Endothelial cell of umbilical vein (primary cell): ENCODE data around the gene USH1C. TPM values are rescaled to one million over a fixed set of nuclear protein-coding genes. Genes with fewer than 3 reads are reported as not detected.

Source experiments
- BruUV-seq: library from RNA; stranded (reverse); fragments of 400-500 nt; replicated peaks from 2 replicates; lab custom pipeline; 2021; lab: Mats Ljungman, UMichigan
- CTCF ChIA-PET: fragments of 300-600, 350-600 bp; sonication (Branson Sonifier 250); formaldehyde crosslinking; loops from one replicate; lab custom pipeline; 2021; ENCODE audit warnings: antibody characterized with exemption, inconsistent platforms; lab: Charles Lee
- POLR2A ChIA-PET: fragments of 300-600, 350-600 bp; sonication (Branson Sonifier 250); formaldehyde crosslinking; loops from one replicate; lab custom pipeline; 2021; ENCODE audit warnings: antibody characterized with exemption, inconsistent platforms; lab: Charles Lee
- DNase-seq: peaks from one replicate; pipeline ENCODE4 v3.0.0-alpha.2; 2011; ENCODE audit warnings: low read depth, low spot score
- FAIRE-seq: peaks from 2 replicates; lab custom pipeline; 2011; peaks lifted over from hg19 to GRCh38; lab: Jason Lieb, UNC
- H2AFZ ChIP-seq: 2 replicates; pipeline ENCODE4 v1.6.0; 2012; ENCODE audit warnings: low read depth, low read length, control low read depth, inconsistent platforms
- H3K27ac ChIP-seq: 2 replicates; pipeline ENCODE4 v1.5.1; 2011; ENCODE audit warnings: low read depth, mild to moderate bottlenecking, control low read depth, low read length, moderate library complexity; ENCODE audit not compliant: insufficient read depth
- H3K27me3 ChIP-seq, 2 experiments: 2 replicates each; pipeline versions ENCODE4 v1.6.0 to v1.6.1; 2011; ENCODE audit warnings: low read length in 2 of 2, mixed read lengths in 1 of 2; ENCODE audit not compliant: control insufficient read depth in 2 of 2, insufficient read depth in 2 of 2
- H3K36me3 ChIP-seq, 2 experiments: 2 replicates in 1 of 2; 3 replicates in 1 of 2; pipeline ENCODE4 v1.5.1; 2011; ENCODE audit warnings: low read length in 2 of 2, mild to moderate bottlenecking in 1 of 2, moderate library complexity in 1 of 2; ENCODE audit not compliant: control insufficient read depth in 2 of 2, insufficient read depth in 2 of 2; ENCODE audit errors: extremely low read depth in 1 of 2
- H3K4me1 ChIP-seq: 3 replicates; pipeline ENCODE4 v1.5.1; 2011; ENCODE audit warnings: mild to moderate bottlenecking, low read length; ENCODE audit not compliant: control insufficient read depth, insufficient read depth; ENCODE audit errors: extremely low read depth
- H3K4me2 ChIP-seq: 2 replicates; pipeline ENCODE4 v1.6.1; 2011; ENCODE audit warnings: low read length, control low read depth, mixed read lengths; ENCODE audit not compliant: insufficient read depth
- H3K4me3 ChIP-seq, 3 experiments: fragments of 200-600 bp in 1 of 3; sonication (generic), shearing (Covaris generic) in 1 of 3; replicated peaks in 1 of 3; 2 replicates each; pipeline ENCODE4 v1.5.1; 2011 to 2016; ENCODE audit warnings: control low read depth in 3 of 3, low read length in 3 of 3, mild to moderate bottlenecking in 2 of 3, inconsistent platforms in 1 of 3, low read depth in 1 of 3, moderate library complexity in 1 of 3; ENCODE audit not compliant: insufficient read depth in 1 of 3
- H3K79me2 ChIP-seq: 2 replicates; pipeline ENCODE4 v1.6.0; 2012; ENCODE audit warnings: low read length, inconsistent platforms; ENCODE audit not compliant: control insufficient read depth, insufficient read depth
- H3K9ac ChIP-seq: replicated peaks from 2 replicates; pipeline ENCODE3; 2011; ENCODE audit warnings: low read length, control low read depth; ENCODE audit not compliant: insufficient read depth; ENCODE audit errors: extremely low read depth
- H3K9me1 ChIP-seq: replicated peaks from 3 replicates; pipeline ENCODE4 v1.6.0; 2011; ENCODE audit warnings: mild to moderate bottlenecking, low read length; ENCODE audit not compliant: control insufficient read depth, insufficient read depth; ENCODE audit errors: extremely low read depth
- H3K9me3 ChIP-seq: replicated peaks from 2 replicates; pipeline ENCODE4 v1.5.1; 2012; ENCODE audit warnings: low read length, inconsistent platforms; ENCODE audit not compliant: control insufficient read depth, insufficient read depth
- H4K20me1 ChIP-seq: replicated peaks from 2 replicates; pipeline ENCODE3; 2011; ENCODE audit warnings: mild to moderate bottlenecking, low read length; ENCODE audit not compliant: control insufficient read depth, insufficient read depth; ENCODE audit errors: extremely low read depth
- EZH2 ChIP-seq: IDR thresholded peaks from 2 replicates; pipeline ENCODE4 v1.6.1; 2012; ENCODE audit warnings: borderline replicate concordance, low read depth, mild to moderate bottlenecking, moderate library complexity, low read length, inconsistent platforms; ENCODE audit not compliant: severe bottlenecking
- FOS ChIP-seq: IDR thresholded peaks from 2 replicates; pipeline ENCODE4 v1.6.1; 2011; ENCODE audit warnings: mild to moderate bottlenecking, low read length, moderate library complexity, borderline replicate concordance; ENCODE audit not compliant: insufficient read depth
- GATA2 ChIP-seq: IDR thresholded peaks from 2 replicates; pipeline ENCODE4 v1.7.0; 2011; ENCODE audit warnings: low read depth, mild to moderate bottlenecking, moderate library complexity, mixed read lengths, low read length; ENCODE audit not compliant: insufficient read length, insufficient read depth
- JUN ChIP-seq: IDR thresholded peaks from 2 replicates; pipeline ENCODE4 v1.6.1; 2011; ENCODE audit warnings: borderline replicate concordance, low read depth; ENCODE audit not compliant: insufficient read length, insufficient read depth
- MYC ChIP-seq: IDR thresholded peaks from one replicate; pipeline ENCODE4 v1.6.1; 2011; ENCODE audit warnings: mild to moderate bottlenecking, low read depth, low read length
- POLR2A ChIP-seq: IDR thresholded peaks from 2 replicates; pipeline ENCODE4 v1.6.1; 2012; ENCODE audit warnings: low read depth, mild to moderate bottlenecking, control low read depth, low read length
- POLR2AphosphoS5 ChIP-seq: IDR thresholded peaks from 2 replicates; pipeline ENCODE4 v1.6.1; 2012; ENCODE audit warnings: low read depth, mild to moderate bottlenecking, control low read depth, low read length, moderate library complexity; ENCODE audit not compliant: insufficient read depth
- dilution Hi-C: fragments of 300-500 bp; cut with MboI; formaldehyde crosslinking; loops from one replicate; pipeline ENCODE4 v1.15.0; 2019; ENCODE audit warnings: low sequenced_read_pairs; ENCODE audit not compliant: extremely low pct_ligation_motif_present
- intact Hi-C: fragments of 100-400 bp; cut with micrococcal nuclease; formaldehyde crosslinking; loops from one replicate; pipeline ENCODE4 v1.10.0; 2022
- polyA plus RNA-seq, 4 experiments: library from polyadenylated mRNA; depleted of rRNA in 3 of 4; stranded (reverse) in 3 of 4; unstranded in 1 of 4; fragments of >200 nt; gene quantifications; 2 replicates each; pipeline versions ENCODE4 v1.2.1 to v1.2.3, GENCODE V29; 2011 to 2012; ENCODE audit warnings: missing spikeins in 1 of 4
- total RNA-seq: library from RNA; stranded (reverse); gene quantifications from 2 replicates; pipeline ENCODE4 v1.2.3, GENCODE V29; 2021
- TF ChIP-seq, protein P1 (sequence below), 2 donors: IDR thresholded peaks; 1 replicate in 1 of 2; 2 replicates in 1 of 2; pipeline ENCODE4 v1.5.1; 2011; ENCODE audit warnings: low read length in 2 of 2, mild to moderate bottlenecking in 2 of 2, moderate library complexity in 2 of 2, control low read depth in 1 of 2, inconsistent platforms in 1 of 2, low read depth in 1 of 2; ENCODE audit not compliant: insufficient read depth in 1 of 2; ENCODE audit errors: extremely low read depth in 1 of 2
- TF ChIP-seq, protein P2 (sequence below): IDR thresholded peaks from 2 replicates; pipeline ENCODE4 v1.6.1; 2011; ENCODE audit not compliant: insufficient read depth, insufficient read length

Gene USH1C
- total and polyA plus RNA-seq, 2 donors (not counting 3 experiments of a cell fraction or from before 2014, with no cell fraction given): not detected

DNA sequence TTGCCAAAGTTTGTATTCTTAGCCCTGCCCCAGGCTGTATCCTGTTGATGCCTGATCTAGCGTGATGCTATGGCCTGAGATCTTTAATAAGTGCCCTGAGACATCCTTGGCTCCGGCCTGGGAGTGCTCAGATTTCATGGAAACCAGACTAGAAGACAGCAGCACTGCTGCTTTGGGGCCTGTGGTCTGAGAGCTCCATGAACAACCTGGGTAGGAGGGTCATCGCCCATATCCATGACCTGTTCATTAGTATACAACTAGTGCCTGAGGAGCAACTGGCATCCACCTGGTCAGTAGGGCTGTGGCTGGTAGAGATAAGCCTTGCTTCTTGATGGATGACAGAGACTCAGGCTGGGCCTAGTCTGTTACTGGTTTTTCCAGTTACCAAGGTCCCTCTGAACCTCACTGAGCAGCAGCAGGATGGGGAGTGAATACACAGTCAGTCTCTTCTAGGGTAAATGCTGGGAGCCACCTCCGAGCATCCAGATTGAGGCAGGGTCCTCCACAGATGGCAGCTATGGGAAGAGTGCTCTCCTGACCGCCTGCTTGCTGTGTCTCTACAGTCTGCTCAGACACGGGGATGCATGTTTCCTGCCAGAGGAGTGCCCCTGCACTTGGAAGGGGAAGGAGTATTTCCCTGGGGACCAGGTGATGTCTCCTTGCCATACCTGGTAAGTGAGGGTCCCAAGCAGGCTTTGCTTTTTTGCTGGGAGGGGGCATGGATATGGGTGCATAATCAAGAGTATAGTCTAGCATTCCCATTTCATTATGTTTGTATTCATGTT is 41.9 kb upstream of the USH1C start:
- no peak for TF ChIP-seq POLR2A
- TF ChIP-seq, protein P1, sequence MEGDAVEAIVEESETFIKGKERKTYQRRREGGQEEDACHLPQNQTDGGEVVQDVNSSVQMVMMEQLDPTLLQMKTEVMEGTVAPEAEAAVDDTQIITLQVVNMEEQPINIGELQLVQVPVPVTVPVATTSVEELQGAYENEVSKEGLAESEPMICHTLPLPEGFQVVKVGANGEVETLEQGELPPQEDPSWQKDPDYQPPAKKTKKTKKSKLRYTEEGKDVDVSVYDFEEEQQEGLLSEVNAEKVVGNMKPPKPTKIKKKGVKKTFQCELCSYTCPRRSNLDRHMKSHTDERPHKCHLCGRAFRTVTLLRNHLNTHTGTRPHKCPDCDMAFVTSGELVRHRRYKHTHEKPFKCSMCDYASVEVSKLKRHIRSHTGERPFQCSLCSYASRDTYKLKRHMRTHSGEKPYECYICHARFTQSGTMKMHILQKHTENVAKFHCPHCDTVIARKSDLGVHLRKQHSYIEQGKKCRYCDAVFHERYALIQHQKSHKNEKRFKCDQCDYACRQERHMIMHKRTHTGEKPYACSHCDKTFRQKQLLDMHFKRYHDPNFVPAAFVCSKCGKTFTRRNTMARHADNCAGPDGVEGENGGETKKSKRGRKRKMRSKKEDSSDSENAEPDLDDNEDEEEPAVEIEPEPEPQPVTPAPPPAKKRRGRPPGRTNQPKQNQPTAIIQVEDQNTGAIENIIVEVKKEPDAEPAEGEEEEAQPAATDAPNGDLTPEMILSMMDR (IDR thresholded peaks at IDR 0.05; ENCODE audit: extremely low read depth in 1 of 2, insufficient read depth in 1 of 2, low read depth in 1 of 2, low read length in 2 of 2): no peak
- TF ChIP-seq EZH2: no peak
- TF ChIP-seq FOS: no peak
- TF ChIP-seq MYC: no peak
- TF ChIP-seq, protein P2, sequence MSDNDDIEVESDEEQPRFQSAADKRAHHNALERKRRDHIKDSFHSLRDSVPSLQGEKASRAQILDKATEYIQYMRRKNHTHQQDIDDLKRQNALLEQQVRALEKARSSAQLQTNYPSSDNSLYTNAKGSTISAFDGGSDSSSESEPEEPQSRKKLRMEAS: no peak
- TF ChIP-seq POLR2AphosphoS5: no peak
- TF ChIP-seq JUN: no peak
- no peak for TF ChIP-seq GATA2
- no TSS peak for BruUV-seq
- Histone ChIP-seq H3K9ac (no peak overlapping the region), H2AFZ (no peak overlapping the region), H3K9me1 (no peaks in the 10 kb centered on the region), H3K4me2 (no peak overlapping the region), H4K20me1 (no peaks in the 10 kb centered on the region), H3K27ac (no peak overlapping the region), H3K4me1 (no peaks in the 10 kb centered on the region), H3K9me3 (no peaks in the 10 kb centered on the region), H3K27me3 (peaks cover 0 to 1% of the 10 kb centered on the region in 2 experiments), H3K4me3 (no peak overlapping the region), H3K79me2 (no peaks in the 10 kb centered on the region), H3K36me3 (no peaks in the 10 kb centered on the region)
- intact Hi-C loops (no loop called here), dilution Hi-C loops (no loop called here)
- FAIRE-seq (no peak), DNase-seq (no peak)
- ChIA-PET POLR2A (no interaction called here), CTCF (no interaction called here)
